Hepatic stellate cell (primary cell): Measurements from ENCODE around the gene IRF3.

Experiments used
- DNase-seq: peaks from one replicate; pipeline ENCODE4 v3.0.0; 2011; ENCODE audit warnings: low spot score

The IRF3 gene

DNA sequence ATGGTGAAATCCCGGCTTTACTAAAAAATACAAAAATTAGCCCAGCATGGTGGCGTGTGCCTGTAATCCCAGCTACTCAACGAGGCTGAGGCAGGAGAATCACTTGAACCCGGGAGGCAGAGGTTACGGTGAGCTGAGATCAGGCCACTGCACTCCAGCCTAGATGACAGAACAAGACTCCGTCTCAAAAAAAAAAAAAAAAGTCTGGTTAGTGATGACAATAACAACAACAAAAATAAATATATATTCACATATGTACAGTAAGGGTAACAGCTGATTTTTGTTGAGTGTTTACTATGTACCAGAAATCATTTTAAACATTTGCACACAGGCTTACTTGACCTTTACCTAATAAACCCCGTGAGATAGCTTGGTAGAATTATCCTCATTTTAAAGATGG, 48.7 kb downstream of the IRF3 start:
- DNase-seq: no peak

DNA sequence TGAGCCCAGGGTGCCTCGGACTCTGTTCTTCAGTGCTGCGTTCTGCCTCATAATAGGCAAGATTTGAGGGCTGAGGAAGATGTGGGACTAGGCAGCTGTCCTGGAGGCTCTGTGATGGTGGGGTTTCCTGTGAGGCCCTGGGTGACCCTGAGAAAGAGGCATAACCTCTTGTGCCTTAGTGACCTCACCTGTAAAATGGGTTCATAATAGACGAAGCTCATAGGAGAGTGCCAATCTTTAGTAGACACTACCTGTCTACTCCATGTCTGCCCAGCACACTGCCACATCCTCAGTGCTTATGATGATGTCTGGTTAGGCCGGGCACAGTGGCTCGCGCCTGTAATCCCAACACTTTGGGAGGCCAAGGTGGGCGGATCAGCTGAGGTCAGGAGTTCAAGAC, 49.1 kb downstream of the IRF3 start:
- DNase-seq: no peak

DNA sequence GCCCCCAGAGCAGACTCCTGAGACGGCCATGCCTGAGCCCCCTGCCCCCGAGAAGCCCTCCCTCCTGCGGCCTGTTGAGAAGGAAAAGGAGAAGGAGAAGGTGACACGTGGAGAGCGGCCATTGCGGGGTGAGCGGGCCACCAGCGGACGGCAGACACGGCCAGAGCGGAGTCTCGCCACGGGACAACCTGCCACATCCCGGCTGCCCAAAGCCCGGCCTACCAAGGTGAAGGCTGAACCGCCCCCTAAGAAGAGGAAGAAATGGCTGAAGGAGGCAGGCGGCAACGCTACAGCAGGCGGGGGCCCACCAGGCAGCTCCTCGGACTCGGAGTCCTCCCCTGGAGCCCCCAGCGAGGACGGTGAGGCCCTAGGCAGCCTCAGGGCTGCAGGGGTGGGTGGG, 49.8 kb downstream of the IRF3 start:
- DNase-seq: no peak

DNA sequence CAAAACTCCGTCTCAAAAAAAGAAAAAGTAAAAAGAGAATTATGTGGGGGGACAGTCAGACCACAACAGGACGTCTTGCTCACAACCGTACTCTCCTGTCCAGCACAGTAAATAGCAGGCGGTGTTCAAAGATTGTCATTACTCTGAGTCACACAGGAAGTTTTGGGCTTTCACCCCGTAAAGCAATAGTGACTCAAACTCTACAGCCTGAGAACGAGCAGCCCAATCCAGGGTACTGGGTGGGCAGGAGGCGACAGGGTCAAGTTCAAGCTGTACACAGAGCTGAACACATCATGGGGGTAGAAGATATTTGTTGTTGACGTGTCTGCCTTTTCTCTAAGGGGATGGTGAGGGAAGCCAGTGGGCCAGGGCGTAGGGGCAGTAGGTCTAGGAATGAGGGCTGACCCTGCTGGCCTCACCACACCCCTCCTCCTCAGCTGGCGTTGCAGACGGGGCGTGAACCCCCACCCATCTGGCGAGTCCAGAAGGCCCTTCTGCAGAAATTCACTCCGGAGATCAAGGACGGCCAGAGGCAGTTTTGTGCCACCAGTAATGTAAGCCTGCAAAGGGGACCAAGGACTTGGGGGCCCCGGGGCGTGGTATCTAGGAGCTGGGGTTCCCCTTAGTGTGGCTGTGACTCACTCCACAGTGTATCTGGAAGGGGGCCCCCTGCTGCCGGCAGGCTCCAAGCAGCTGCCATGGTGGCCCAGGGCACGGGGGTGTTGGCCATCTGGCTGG, 51.4 kb downstream of the IRF3 start:
- peak; percentile 86 for DNase-seq

DNA sequence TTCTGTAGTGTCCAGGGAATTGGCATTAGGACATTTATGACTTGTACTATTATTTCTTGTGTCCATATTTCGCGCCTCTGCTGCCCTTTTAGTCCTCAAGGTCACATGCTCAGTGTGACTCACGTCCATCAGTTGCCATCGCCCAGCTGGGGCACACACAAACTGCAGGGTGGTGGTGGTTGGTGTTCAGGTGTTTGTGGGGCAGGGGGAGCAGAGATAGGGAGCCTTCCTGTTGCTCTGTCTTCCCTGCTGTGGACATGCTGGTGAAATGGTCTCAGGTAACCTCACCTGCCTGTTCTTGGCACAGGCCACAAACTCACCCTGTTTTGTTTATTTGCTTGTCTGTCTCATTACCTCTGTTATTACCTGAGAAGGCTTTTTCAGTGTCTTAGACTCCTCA, 52.3 kb downstream of the IRF3 start:
- peak; percentile 53 for DNase-seq
